GM18909 (cell line): ENCODE data around the gene NOL8.

Experiments used
- ATAC-seq: cut with Tn5 transposase; IDR thresholded peaks from one replicate; pipeline ENCODE4 v1.9.1; 2021; ENCODE audit warnings: mild to moderate bottlenecking; ENCODE audit not compliant: unreplicated experiment, poor library complexity

NOL8 gene

DNA sequence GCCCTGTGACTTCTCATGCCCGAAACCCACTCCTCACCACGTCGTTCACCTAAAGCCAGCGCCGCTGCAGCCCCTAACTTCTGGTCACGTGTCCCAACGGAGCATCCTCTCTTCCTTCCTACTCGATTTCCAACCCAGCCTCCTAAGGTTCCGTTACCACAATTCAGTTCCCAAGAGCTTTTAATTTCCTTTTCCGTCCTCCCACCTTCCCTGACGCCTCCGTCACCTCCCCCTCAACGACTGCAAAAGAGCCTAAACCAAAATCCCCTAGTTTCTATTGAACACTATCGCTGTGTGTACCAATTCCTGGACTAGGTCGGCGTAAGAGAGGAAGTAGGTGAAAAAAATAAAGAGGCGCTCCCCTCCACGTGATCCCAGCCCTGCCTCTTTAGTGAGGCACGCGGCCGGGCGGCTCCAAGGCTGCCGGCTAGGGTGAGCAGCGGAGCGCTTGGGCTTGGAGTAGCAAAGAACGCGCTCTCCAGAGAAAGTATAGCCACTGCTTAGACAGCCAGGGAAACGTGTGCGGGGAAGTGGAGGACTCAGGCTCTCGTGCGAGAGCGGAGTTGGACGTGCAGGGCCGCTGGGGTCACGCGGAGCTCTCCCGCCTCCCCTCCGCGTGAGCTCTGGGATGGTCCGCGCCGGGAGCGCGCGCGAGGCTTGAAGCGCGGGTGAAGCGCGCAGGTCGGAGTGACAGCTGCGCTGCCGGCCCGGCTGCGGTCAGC, at the start of gene NOL8, which contains the start of gene CENPP:
Gene NOL8 (minus strand): TSS at position 82 of the 722 bp plus-strand sequence. CDS start 1,189 bp downstream, outside the sequence.
Gene CENPP (plus strand): TSS at position 685 of the 722 bp plus-strand sequence.
- ATAC-seq, result peak; percentile 95

DNA sequence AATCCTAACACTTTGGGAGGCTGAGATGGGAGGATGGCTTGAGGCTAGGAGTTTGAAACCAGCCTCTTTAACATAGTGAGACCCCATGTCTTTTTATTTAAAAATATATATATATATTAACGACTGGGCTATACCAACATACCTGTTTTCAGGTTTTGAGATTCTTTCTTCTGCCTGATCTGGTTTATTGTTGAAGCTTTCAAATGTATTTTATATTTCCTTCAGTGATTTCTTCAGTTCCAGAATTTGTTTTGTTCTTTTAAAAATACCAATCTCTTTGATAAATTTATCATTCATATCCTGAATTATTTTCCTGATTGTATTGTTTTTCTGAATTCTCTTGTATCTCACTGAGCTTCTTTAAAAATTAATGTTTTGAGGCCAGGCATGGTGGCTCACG, 48.0 kb upstream of the NOL8 start:
- ATAC-seq, result no peak

DNA sequence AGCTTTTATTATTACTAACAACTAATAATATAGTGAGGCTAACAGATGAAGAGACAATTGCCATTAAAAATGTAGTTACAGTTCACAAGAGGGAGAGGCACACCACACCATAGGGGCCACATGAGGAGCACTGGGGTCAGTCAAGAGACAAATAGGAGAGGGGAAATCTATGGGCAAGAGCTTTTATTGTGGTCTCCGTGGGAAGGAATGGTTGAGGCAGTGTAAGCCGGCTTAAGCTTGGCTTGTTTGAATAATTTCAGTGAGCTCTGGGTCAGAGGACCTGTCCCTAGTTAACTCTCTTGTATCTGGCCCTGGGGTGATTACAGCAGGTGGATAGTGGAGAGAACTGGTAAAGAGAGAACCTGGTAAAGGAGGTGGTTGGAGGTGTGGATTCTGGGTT, 43.9 kb upstream of the NOL8 start:
- ATAC-seq, result no peak

- ATAC-seq, result no peak
These were observed 34.9 kb upstream of the NOL8 start for GRCh38 chr9:92360083-92360482.

GRCh38 chr9:92359394-92359995, 34.3 kb upstream of the NOL8 start:
- ATAC-seq, result no peak

- ATAC-seq, result no peak
These were observed 27.9 kb upstream of the NOL8 start for GRCh38 chr9:92353051-92353450.

- ATAC-seq, result no peak
These were observed 25.6 kb upstream of the NOL8 start for GRCh38 chr9:92350740-92351133.

GRCh38 chr9:92349771-92350739, 24.9 kb upstream of the NOL8 start:
- ATAC-seq, result no peak

DNA sequence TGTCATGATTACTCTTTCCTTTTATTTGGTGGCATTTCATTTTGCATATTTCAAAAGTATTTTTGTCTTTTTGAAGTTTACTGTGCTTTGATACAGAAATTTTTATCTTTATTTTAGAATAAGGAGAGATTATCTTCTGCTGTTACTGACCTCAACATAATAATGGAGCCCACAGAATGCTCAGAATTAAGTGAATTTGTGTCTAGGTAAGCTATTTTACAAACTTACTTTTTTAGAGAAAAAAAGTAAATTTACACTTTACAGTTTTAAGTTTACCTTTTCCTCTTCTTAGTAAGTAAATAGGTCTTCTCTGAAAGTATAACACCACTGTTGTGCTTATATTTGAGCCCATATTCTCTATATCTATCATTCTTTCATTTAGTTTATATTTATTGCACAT, 20.4 kb upstream of the NOL8 start:
- ATAC-seq, result no peak

GRCh38 chr9:92342825-92343488, 17.8 kb upstream of the NOL8 start:
- ATAC-seq, result no peak

DNA sequence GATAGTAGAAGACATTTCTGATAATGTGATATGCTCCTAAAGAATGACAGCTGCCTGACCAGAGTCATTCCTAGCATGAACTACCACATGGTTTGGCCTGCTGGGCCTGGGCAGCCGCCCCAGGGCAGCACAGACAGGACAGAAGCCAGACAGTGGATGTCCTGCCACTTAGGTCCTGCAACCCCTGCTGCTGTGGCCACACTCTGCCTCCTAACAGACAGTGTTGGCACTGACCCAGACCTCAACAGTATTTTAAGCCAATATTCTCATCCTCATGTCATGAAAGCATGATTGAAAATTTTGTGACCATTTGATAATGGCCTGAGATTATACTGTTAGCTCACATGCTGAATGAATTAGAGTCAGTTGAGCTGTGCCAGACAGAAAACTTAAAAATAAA, 16.4 kb upstream of the NOL8 start:
- ATAC-seq, result no peak

DNA sequence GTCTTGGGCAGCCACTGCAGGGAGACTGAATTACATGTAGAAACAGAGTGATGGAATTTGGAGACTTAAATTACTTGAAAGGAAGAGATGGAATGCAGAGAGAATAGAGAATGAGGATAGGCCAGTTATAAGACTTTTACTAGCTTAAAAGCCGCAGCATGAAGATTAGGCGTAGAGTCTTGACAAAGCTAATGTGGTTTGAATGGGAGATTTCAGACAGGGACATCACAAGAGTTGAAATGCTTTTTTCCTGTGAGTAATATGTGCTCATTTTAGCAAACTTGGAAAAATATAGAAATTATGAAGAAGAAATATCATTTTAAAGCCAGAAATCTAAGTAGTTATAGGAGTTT, 8.1 kb upstream of the NOL8 start:
- ATAC-seq, result no peak

GRCh38 chr9:92332577-92333281, 7.6 kb upstream of the NOL8 start:
- no peak for ATAC-seq

- ATAC-seq, result no peak
These were observed 3.1 kb upstream of the NOL8 start for GRCh38 chr9:92328225-92328624.

DNA sequence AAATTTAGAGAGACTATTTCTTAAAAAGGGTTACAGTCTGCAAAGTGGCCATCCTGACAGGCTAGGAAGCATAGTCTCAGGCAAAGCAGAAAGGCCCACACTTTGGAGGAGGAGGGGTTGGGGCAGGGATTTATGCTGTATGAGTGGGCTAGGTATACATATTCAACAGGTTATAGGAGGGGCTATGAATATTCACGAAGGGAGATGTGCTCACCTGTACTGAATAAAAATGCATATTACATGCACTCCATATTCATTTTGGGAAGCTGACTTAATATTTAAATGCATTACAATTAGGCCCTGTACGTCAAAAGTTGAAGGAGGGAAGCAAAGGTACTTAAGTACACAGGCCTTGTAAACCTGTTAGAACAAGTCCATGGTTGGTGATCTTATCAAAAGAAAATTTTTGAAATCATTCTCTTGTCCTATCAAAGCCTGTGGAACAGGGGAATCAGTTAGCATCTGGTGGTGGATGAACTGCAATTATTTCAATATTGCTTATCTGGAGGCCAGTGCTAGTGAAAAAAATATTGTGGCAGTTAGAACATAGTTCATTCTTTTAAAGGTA, 2.2 kb upstream of the NOL8 start:
- no peak for ATAC-seq

DNA sequence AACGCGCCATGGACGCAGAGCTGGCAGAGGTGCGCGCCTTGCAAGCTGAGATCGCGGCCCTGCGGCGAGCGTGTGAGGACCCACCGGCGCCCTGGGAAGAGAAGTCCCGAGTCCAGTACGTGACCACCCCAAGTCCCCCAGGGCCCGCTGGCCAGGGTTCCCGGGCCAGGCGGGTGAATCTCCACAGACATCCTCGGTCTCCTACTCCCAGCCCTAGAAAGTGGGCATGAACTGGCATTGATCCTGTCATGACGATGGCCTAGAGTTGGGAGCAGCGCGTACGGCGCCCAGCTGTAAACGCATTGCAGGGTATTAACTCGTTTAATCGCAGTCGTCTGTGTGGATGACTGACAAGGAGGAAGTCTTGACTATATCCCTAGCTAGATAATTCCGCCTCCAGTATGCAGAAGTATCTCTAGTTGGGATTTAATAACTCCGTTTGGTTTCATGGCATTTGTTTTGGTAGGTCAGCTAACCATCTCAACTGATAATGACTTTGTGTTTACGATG, 896 bp upstream of the NOL8 start:
- ATAC-seq, result no peak

DNA sequence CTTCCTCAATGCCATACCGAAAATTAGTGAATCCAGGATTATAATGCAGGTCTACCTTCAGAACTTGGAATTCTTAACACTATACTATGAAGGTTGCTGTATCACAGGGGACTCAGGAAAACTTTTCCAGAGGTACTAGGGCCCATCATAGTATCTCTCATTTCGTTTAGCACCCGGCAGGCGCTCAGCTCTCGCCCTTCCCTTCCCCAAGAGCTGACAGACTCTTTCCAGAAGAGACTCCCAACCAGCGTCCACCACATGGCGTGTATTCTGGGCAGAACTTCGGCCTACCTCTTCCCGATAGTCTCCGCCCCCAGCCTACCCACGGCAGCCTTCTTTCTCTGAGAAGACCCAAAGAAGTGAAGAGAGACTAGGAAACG, 271 bp downstream of the NOL8 start:
- ATAC-seq, result no peak

- no peak for ATAC-seq
These were observed 719 bp downstream of the NOL8 start for GRCh38 chr9:92324431-92324830.

- no peak for ATAC-seq
These were observed 9.7 kb downstream of the NOL8 start for GRCh38 chr9:92315456-92315855.
